MM.1S (cell line): ENCODE measurements around the gene TRABD2B.

Experiments
- EZH2phosphoT487 ChIP-seq: fragments of 300-600 bp; sonication (generic); IDR thresholded peaks from 2 replicates; pipeline ENCODE4 v1.6.1; 2018; ENCODE audit warnings: antibody characterized with exemption, low read length
- TF ChIP-seq, protein P1 (sequence below): fragments of 300-600 bp; sonication (generic); IDR thresholded peaks from 2 replicates; pipeline ENCODE4 v1.5.1; 2016; ENCODE audit warnings: antibody characterized with exemption, low read length, mixed read lengths

DNA sequence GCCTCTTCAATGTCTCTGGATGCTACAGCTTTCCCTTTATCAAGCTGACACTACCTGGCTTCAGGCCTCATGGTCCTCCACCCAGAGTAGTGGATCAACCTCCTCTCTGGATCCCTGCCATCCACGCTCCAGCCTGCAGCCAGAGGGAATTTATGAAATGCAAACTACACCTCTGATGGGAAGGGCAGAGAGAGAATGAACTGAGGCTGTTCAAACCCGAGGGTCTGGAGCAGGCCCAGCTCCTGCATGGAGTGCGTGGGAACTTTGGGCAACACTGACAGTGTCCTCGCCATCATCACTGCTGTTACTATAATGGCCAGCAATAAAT lies 157.8 kb downstream of the TRABD2B start:
- TF ChIP-seq, protein P1, sequence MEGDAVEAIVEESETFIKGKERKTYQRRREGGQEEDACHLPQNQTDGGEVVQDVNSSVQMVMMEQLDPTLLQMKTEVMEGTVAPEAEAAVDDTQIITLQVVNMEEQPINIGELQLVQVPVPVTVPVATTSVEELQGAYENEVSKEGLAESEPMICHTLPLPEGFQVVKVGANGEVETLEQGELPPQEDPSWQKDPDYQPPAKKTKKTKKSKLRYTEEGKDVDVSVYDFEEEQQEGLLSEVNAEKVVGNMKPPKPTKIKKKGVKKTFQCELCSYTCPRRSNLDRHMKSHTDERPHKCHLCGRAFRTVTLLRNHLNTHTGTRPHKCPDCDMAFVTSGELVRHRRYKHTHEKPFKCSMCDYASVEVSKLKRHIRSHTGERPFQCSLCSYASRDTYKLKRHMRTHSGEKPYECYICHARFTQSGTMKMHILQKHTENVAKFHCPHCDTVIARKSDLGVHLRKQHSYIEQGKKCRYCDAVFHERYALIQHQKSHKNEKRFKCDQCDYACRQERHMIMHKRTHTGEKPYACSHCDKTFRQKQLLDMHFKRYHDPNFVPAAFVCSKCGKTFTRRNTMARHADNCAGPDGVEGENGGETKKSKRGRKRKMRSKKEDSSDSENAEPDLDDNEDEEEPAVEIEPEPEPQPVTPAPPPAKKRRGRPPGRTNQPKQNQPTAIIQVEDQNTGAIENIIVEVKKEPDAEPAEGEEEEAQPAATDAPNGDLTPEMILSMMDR, result no peak
- TF ChIP-seq EZH2phosphoT487, result no peak
